Measurements from ENCODE around the gene AUTS2.

GRCh38 chr7:70353946-70354335, 755.7 kb downstream of the AUTS2 start:
- TF ChIP-seq SUZ12 (IDR thresholded peaks at IDR 0.05) (no peak), FOXK2 (IDR thresholded peaks at IDR 0.05) (no peak)
- TF ChIP-seq, protein P1, sequence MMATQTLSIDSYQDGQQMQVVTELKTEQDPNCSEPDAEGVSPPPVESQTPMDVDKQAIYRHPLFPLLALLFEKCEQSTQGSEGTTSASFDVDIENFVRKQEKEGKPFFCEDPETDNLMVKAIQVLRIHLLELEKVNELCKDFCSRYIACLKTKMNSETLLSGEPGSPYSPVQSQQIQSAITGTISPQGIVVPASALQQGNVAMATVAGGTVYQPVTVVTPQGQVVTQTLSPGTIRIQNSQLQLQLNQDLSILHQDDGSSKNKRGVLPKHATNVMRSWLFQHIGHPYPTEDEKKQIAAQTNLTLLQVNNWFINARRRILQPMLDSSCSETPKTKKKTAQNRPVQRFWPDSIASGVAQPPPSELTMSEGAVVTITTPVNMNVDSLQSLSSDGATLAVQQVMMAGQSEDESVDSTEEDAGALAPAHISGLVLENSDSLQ (IDR thresholded peaks at IDR 0.05), result no peak
